HepG2 (cell line): Measurements from ENCODE around the gene MAN1A1. TPM values are rescaled to one million over a fixed set of nuclear protein-coding genes. Genes with fewer than 3 reads are reported as not detected.

Source experiments
- DBP ChIP-seq: sonication (generic); formaldehyde crosslinking; IDR thresholded peaks from 2 replicates; pipeline ENCODE4 v1.4.0; 2020; ENCODE audit warnings: missing genetic modification reagents; ENCODE audit errors: not compliant biosample characterization
- ELF4 ChIP-seq: sonication (generic); formaldehyde crosslinking; IDR thresholded peaks from 2 replicates; pipeline ENCODE4 v1.5.0; 2020; ENCODE audit warnings: missing genetic modification reagents, mild to moderate bottlenecking, moderate library complexity, borderline replicate concordance
- HOXA5 ChIP-seq: sonication (generic); formaldehyde crosslinking; IDR thresholded peaks from 2 replicates; pipeline ENCODE4 v1.4.0; 2020; ENCODE audit warnings: missing genetic modification reagents
- IRF9 ChIP-seq: sonication (generic); formaldehyde crosslinking; IDR thresholded peaks from 2 replicates; pipeline ENCODE4 v1.8.0; 2022; ENCODE audit warnings: missing genetic modification reagents, mild to moderate bottlenecking, borderline replicate concordance
- KLF16 ChIP-seq, 2 experiments: sonication (generic) in 1 of 2; formaldehyde crosslinking in 1 of 2; IDR thresholded peaks; 2 replicates each; pipeline versions ENCODE4 v1.6.1 to v1.8.0; 2016 to 2023; ENCODE audit warnings: missing genetic modification reagents in 2 of 2, missing compliant biosample characterization in 1 of 2
- POGK ChIP-seq: sonication (generic); formaldehyde crosslinking; conservative IDR thresholded peaks from 2 replicates; pipeline ENCODE4 v1.8.0; 2022; ENCODE audit warnings: mild to moderate bottlenecking, moderate library complexity, missing genetic modification reagents
- RBM22 ChIP-seq: fragments of 200-400 bp; formaldehyde crosslinking; optimal IDR thresholded peaks from 2 replicates; pipeline ENCODE3; 2017; ENCODE audit warnings: mild to moderate bottlenecking, low read length, moderate library complexity
- STAG1 ChIP-seq: sonication (generic); formaldehyde crosslinking; IDR thresholded peaks from 2 replicates; pipeline ENCODE4 v1.4.0; 2020; ENCODE audit warnings: missing genetic modification reagents
- TEF ChIP-seq: sonication (generic); formaldehyde crosslinking; IDR thresholded peaks from 2 replicates; pipeline ENCODE4 v1.5.0; 2020; ENCODE audit warnings: missing genetic modification reagents
- TFDP1 ChIP-seq: IDR thresholded peaks from 2 replicates; pipeline ENCODE4 v1.6.1; 2016; ENCODE audit warnings: missing compliant biosample characterization, missing genetic modification reagents, borderline replicate concordance
- ZBTB4 ChIP-seq: sonication (generic); formaldehyde crosslinking; IDR thresholded peaks from 2 replicates; pipeline ENCODE4 v1.4.0; 2020; ENCODE audit warnings: missing genetic modification reagents, mild to moderate bottlenecking, borderline replicate concordance
- ZMYM4 ChIP-seq: sonication (generic); formaldehyde crosslinking; IDR thresholded peaks from 2 replicates; pipeline ENCODE4 v1.8.1; 2023; ENCODE audit warnings: mild to moderate bottlenecking, missing genetic modification reagents
- ZNF362 ChIP-seq: sonication (generic); formaldehyde crosslinking; IDR thresholded peaks from 2 replicates; pipeline ENCODE4 v1.4.0; 2020; ENCODE audit warnings: missing genetic modification reagents, mild to moderate bottlenecking, borderline replicate concordance
- ZNF546 ChIP-seq: sonication (generic); formaldehyde crosslinking; conservative IDR thresholded peaks from 2 replicates; pipeline ENCODE4 v1.8.1; 2023; ENCODE audit warnings: mild to moderate bottlenecking, missing genetic modification reagents
- ZNF737 ChIP-seq: sonication (generic); formaldehyde crosslinking; IDR thresholded peaks from 2 replicates; pipeline ENCODE4 v1.5.0; 2020; ENCODE audit warnings: missing genetic modification reagents, mild to moderate bottlenecking, borderline replicate concordance
- polyA plus RNA-seq, 8 experiments: library from polyadenylated mRNA; depleted of rRNA in 3 of 8; stranded (reverse) in 7 of 8; unstranded in 1 of 8; fragments of >200 nt; fragmentation: Illumina TruSeq in 4 of 8; extraction: Trizol in 4 of 8; gene quantifications; 2 replicates each; pipeline versions ENCODE4 v1.2.1 to v1.2.3, GENCODE V29; 2011 to 2016; ENCODE audit warnings: low read depth in 4 of 8, missing spikeins in 1 of 8, mixed read lengths in 1 of 8; ENCODE audit not compliant: insufficient read depth in 1 of 8
- total RNA-seq, 5 experiments: library from RNA; depleted of rRNA; stranded (reverse); fragments of >200 nt; fragmentation: Illumina TruSeq; extraction: Trizol; gene quantifications; 2 replicates each; pipeline ENCODE4 v1.2.3, GENCODE V29; 2016; ENCODE audit warnings: low read depth in 1 of 5

MAN1A1 gene
- total and polyA plus RNA-seq, 2 of the 13 experiments (the other 11 are each of a cell fraction or from before 2014, with no cell fraction given), result 156 to 236 TPM

- TF ChIP-seq ZNF362 (CRISPR knock-in tag) (peak; percentile 87), POGK (CRISPR knock-in tag) (peak; percentile 72; the same call in 1 of the 2 replicates), TFDP1 (CRISPR knock-in tag) (no peak), HOXA5 (CRISPR knock-in tag) (0 out of 2 replicates have a peak, but pooled peaks have one; percentile 19), STAG1 (peak; percentile 33), ZMYM4 (CRISPR knock-in tag) (peak; percentile 47; the same call in 1 of the 2 replicates), RBM22 (peak; percentile 95), ZNF546 (CRISPR knock-in tag) (no peak), ZBTB4 (CRISPR knock-in tag) (no peak), ELF4 (CRISPR knock-in tag) (0 out of 2 replicates have a peak, but pooled peaks have one; percentile 49), KLF16 (CRISPR knock-in tag; IDR thresholded peaks at IDR 0.05) (no peak), TEF (CRISPR knock-in tag) (no peak), ZNF737 (CRISPR knock-in tag) (no peak), DBP (CRISPR knock-in tag) (no peak), IRF9 (CRISPR knock-in tag) (no peak)
Observed at GRCh38 chr6:119284861-119285521, 64.6 kb downstream of the MAN1A1 start (continued).
